Ishikawa (cell line): Measurements from ENCODE around the gene ABTB2.

Experiments used
- CEBPB ChIP-seq: IDR thresholded peaks from 2 replicates; pipeline ENCODE4 v1.6.1; 2012
- CREB1 ChIP-seq: IDR thresholded peaks from 2 replicates; pipeline ENCODE4 v1.6.1; 2012; ENCODE audit warnings: low read depth
- EGR1 ChIP-seq: IDR thresholded peaks from 2 replicates; pipeline ENCODE4 v1.6.1; 2012
- EP300 ChIP-seq: IDR thresholded peaks from 2 replicates; pipeline ENCODE4 v1.6.1; 2012; ENCODE audit warnings: borderline replicate concordance
- FOXM1 ChIP-seq: IDR thresholded peaks from 2 replicates; pipeline ENCODE4 v1.6.1; 2012; ENCODE audit warnings: low read depth, borderline replicate concordance
- NFIC ChIP-seq: IDR thresholded peaks from 2 replicates; pipeline ENCODE4 v1.6.1; 2012
- RAD21 ChIP-seq: IDR thresholded peaks from 2 replicates; pipeline ENCODE4 v1.6.1; 2012; ENCODE audit warnings: low read depth
- TAF1 ChIP-seq: IDR thresholded peaks from 2 replicates; pipeline ENCODE4 v1.6.1; 2012; ENCODE audit warnings: low read depth, mild to moderate bottlenecking
- TCF12 ChIP-seq: IDR thresholded peaks from 2 replicates; pipeline ENCODE4 v1.6.1; 2012; ENCODE audit warnings: low read depth
- TEAD4 ChIP-seq: IDR thresholded peaks from 2 replicates; pipeline ENCODE4 v1.6.1; 2012
- USF1 ChIP-seq: IDR thresholded peaks from 2 replicates; pipeline ENCODE4 v1.6.1; 2012
- YY1 ChIP-seq: IDR thresholded peaks from 2 replicates; pipeline ENCODE4 v1.6.1; 2012; ENCODE audit warnings: low read depth
- ZBTB7A ChIP-seq: IDR thresholded peaks from 2 replicates; pipeline ENCODE4 v1.6.1; 2012; ENCODE audit warnings: low read depth
- TF ChIP-seq, protein P1 (sequence below): IDR thresholded peaks from 2 replicates; pipeline ENCODE4 v1.6.1; 2012; ENCODE audit warnings: low read depth, mild to moderate bottlenecking
- TF ChIP-seq, protein P2 (sequence below): IDR thresholded peaks from 2 replicates; pipeline ENCODE4 v1.6.1; 2012

Gene ABTB2

GRCh38 chr11:34335801-34336200 is 22.0 kb downstream of the ABTB2 start:
- TF ChIP-seq TAF1, result no peak
- TF ChIP-seq RAD21, result no peak
- TF ChIP-seq ZBTB7A, result no peak
- TF ChIP-seq, protein P1, sequence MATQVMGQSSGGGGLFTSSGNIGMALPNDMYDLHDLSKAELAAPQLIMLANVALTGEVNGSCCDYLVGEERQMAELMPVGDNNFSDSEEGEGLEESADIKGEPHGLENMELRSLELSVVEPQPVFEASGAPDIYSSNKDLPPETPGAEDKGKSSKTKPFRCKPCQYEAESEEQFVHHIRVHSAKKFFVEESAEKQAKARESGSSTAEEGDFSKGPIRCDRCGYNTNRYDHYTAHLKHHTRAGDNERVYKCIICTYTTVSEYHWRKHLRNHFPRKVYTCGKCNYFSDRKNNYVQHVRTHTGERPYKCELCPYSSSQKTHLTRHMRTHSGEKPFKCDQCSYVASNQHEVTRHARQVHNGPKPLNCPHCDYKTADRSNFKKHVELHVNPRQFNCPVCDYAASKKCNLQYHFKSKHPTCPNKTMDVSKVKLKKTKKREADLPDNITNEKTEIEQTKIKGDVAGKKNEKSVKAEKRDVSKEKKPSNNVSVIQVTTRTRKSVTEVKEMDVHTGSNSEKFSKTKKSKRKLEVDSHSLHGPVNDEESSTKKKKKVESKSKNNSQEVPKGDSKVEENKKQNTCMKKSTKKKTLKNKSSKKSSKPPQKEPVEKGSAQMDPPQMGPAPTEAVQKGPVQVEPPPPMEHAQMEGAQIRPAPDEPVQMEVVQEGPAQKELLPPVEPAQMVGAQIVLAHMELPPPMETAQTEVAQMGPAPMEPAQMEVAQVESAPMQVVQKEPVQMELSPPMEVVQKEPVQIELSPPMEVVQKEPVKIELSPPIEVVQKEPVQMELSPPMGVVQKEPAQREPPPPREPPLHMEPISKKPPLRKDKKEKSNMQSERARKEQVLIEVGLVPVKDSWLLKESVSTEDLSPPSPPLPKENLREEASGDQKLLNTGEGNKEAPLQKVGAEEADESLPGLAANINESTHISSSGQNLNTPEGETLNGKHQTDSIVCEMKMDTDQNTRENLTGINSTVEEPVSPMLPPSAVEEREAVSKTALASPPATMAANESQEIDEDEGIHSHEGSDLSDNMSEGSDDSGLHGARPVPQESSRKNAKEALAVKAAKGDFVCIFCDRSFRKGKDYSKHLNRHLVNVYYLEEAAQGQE, result no peak
- TF ChIP-seq CREB1, result no peak
- no peak for TF ChIP-seq TCF12
- TF ChIP-seq FOXM1, result no peak
- TF ChIP-seq NFIC, result no peak
- TF ChIP-seq USF1, result no peak
- TF ChIP-seq, protein P2, sequence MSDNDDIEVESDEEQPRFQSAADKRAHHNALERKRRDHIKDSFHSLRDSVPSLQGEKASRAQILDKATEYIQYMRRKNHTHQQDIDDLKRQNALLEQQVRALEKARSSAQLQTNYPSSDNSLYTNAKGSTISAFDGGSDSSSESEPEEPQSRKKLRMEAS, result no peak
- no peak for TF ChIP-seq EP300
- TF ChIP-seq EGR1, result no peak
- no peak for TF ChIP-seq YY1
- no peak for TF ChIP-seq CEBPB
- no peak for TF ChIP-seq TEAD4

DNA sequence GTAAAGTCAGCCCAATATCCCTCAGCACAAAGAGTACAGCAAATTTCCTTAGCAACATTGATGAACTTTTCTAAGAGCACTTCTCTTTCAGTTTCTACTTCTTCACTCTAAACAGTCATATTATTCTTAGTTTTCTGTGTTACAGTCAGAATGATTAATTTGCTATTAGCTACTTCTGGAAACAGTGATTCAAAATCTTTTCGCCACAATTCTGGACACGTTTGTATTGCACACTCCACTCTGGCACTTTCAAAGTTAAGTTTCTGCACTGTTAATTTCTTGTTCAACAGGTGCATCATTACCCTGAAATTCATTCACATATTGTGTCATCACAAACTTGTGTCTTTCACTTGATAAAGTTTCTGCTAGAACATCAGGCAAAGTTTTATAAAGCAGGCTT is 22.5 kb downstream of the ABTB2 start:
- TF ChIP-seq TAF1, result no peak
- no peak for TF ChIP-seq CREB1

DNA sequence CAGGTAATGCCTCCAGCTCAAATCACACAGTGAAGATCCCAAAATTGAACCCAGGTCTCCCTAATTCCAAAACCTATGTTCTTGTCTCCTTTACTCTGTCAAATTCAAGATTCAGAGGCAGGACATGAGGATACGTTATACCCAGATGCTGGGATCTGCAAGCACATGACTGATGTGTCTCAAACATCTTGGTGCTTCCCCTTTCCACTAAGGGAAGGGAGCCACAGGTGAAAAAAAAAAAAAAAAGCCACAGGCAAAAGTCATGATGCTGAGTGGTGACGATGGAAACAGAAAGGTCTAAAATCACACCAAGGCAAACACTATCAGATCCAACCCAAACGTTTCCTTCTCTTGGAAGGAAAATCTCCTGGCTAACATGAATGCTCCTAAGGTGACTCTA is 24.0 kb downstream of the ABTB2 start:
- TF ChIP-seq CEBPB (no peak), FOXM1 (no peak), ZBTB7A (no peak), YY1 (no peak), TAF1 (no peak), CREB1 (no peak), USF1 (no peak), EP300 (no peak), RAD21 (no peak), TCF12 (no peak), NFIC (no peak)
- TF ChIP-seq, protein P1, result no peak
- TF ChIP-seq, protein P2, result no peak

GRCh38 chr11:34332524-34332923 is 25.3 kb downstream of the ABTB2 start:
- TF ChIP-seq, protein P1, result peak; percentile 33; the same call in 1 of the 2 replicates
- no peak for TF ChIP-seq TCF12

GRCh38 chr11:34331736-34332135 is 26.1 kb downstream of the ABTB2 start:
- TF ChIP-seq TCF12 (no peak), TAF1 (no peak), EGR1 (no peak), RAD21 (no peak), ZBTB7A (no peak), USF1 (no peak), TEAD4 (no peak), CREB1 (no peak), YY1 (no peak), CEBPB (no peak), FOXM1 (no peak), NFIC (no peak), EP300 (no peak)
- TF ChIP-seq, protein P1, result no peak
- TF ChIP-seq, protein P2, result no peak
